Measurements from ENCODE around the gene TCF25.
"Not testable (repeated sequence)": the region's sequence is repeated elsewhere in the genome, so short reads cannot be mapped to it uniquely, and the experiment has no call there.

The TCF25 gene

DNA sequence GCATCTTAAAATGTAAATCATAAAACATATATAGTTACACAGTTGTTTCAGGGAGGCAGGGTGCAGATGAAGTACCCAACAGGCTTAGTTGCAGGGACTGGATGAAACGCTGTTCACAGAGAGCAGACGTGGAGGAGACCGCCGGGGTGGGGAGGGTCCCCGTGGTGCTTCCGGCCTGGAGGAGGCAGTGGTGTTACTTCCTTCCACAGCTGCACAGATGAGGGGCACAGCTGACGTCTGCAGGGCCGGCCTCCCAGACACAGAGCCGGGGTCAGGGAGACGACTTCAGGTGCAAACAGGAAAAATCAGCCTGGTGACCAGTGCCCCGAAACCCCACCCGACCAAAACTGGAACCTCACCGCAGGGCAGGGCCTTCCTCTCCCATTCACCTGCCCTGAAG is 28.0 kb upstream of the TCF25 start:
- DNase-seq = no peak

DNA sequence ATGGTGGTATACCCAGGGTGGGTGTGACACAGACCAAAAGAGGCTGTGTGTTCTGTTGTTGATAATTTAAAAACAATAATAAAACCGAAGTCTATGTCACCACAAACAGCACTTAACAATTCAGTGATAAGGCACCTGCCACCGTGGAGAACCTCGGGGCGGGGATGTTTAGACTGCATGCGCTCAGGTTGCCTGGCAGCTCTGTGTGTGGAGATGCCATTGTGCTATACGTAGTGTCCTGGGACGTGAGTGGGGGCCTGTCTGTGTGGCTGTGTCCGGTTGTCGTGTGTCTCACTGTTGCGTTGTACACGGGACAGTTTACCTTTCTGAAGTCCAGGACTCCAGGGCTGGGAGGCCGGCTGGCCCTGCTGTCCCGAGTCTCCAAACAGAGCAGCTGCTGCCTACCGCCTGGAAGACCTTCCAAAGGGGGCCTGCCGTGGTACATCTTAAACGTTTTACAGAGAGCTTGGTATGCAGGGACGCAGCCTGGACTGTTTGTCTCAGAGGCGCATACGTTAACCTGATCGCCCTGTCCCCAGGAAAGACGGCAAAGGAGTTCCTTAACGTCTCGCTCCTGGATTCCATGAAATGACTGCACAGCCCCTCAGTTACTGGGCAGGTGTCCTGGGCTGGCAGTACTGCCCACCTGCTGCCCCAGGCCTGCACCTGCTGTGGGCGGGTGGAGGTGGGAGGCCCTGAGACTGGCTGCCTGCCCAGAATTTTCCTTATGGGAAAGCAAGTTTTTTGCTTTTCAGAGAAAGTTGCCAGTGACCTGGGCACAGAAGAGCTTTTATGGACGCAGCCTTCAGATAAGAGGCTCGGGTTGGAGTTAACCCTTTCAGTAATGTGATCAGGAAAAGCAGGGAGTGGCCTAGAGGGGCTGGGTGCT is 26.1 kb upstream of the TCF25 start:
- DNase-seq = no peak

DNA sequence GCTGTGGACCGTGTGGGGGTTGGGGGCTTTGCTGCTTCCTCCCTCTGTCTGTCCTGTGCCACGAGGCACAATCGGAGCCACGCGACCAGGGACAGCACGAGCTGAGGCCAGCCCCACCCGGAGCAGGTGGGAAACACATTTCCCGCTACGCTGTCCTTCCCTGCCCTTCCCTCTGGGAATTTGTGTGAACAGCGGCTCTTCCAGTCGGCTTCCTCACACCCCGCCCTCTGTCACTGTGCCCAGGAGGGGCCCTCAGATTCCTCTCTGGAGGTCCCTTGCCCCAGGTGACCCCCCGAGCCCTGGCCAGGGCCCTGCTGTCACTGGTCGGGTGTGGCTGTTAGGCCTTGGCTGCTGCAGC is 25.5 kb upstream of the TCF25 start:
- no peak for DNase-seq

DNA sequence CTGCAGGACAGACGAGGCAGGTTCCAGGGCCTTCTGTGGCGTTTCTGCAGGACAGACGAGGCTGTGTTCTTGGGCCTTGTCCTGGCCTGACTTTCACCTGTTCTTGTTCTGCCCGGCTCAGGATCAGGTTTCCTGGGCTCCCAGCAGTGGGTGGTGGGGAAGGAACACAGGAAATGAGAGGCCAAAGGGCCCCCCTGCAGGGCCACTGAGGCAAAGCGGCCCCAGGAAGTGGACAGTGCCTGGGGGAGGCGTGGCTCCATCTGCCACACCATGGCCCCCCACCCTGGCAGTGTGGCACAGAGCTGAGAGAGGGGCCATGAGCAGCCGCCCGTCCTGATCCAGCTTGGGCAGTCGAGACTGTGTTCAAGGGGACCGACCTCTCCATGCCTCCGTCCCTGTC is 24.4 kb upstream of the TCF25 start:
- no peak for DNase-seq

DNA sequence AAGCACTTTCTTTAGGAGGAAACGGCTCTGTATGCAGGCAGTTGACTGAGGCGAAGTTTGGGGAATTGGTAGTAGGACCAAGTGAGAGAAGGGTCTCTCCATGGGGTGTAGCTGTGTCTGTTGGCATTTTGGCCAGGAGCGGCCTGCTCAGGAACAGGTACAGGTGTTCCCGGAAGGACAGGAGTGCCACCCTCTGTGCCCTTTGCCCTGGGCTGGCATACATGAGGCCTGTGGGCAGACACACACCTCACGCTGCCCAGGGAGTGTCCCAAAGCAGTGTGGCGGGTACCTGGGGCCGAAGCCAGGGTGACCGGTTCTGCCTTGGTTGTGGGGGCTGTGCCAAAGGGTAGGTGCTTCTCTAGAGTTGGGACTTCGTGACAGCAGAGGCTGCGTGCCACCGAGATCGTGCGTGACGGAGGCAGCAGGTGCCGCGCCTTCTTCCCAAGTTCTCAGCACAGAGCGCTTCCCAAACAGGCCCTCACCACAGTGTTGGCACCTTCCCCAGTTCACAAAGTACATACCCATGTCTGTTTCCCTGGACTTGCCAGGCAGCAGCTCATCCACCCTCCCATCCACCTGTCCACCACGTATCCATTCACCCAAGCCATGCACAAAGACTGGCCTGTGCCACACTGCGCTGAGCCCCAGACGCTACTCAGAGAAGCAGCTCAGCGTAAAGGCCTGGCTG is 19.9 kb upstream of the TCF25 start:
- DNase-seq = no peak

DNA sequence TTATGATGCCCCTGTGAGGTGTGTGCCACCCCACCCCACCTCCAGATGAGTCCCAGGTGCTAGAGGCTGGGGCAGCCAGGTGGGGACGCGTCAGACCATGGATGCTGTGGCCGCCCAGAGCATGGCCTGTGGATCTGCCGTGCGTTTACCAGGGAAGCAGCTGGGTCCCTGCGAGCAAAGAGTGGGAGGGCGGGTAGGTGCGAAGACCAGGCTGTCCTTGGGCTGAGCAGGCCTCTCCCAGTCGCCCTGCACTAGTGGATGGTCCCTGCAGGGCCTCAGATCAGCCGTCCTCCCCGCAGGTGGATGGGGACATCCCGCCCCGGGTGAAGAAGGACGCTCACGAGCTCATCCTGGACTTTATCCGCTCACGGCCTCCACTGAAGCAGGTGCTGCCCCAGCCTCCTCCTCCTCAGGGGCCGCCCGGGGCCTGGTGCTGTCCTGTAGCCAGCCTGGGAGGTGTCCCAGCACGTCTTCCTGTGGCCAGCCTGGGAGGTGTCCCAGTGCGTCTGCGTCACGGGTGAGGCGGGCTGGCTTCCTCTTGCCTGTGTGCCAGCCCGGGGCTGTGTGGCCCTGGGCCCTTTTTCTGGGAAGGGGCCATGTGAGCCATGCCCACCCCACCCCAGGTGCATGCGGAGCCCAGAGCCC is 18.0 kb upstream of the TCF25 start:
- no peak for DNase-seq

DNA sequence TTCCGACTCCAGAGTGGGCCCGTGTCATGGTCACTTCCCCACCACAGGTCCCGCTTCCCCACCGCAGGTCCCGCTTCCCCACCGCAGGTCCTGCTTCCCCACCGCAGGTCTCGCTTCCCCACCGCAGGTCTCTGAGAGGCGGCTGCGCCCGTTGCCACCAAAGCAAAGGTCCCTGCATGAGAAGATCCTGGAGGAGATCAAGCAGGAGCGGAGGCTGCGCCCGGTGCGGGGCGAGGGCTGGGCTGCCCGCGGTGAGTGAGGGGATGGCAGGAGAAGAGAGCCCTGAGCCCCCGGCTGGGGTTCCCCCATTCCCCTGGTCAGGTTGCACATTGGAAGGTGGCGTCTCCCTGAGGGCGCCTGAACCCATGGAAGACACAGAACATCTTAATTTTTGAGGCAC is 17.4 kb upstream of the TCF25 start:
- DNase-seq = no peak

DNA sequence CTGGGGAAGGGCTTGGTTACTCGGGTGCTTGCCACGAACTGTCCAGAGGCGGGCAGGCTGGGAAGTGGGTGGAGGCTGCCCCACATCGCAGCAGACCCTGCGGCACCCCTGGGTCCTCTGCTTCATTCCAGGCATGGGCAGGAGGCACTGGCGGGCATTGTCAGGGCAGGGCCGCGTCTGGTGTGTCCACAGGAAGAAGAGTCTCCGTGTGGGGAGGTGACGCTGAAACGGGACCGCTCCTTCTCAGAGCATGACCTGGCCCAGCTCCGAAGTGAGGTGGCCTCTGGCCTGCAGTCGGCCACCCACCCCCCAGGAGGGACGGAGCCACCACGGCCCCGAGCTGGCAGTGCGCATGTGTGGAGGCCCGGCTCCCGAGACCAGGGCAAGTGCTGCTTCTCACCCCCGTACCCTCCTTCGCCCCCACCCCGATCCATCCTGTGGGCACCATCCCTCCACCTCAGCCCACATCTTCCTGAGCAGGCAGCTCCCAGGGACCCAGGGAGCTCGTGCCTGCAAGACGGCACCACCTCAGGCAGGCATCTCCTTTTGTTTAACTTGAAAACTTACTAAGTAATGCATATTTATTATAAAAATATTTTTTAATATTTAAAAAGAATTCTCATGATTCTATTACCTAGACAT is 14.3 kb upstream of the TCF25 start:
- no peak for DNase-seq

DNA sequence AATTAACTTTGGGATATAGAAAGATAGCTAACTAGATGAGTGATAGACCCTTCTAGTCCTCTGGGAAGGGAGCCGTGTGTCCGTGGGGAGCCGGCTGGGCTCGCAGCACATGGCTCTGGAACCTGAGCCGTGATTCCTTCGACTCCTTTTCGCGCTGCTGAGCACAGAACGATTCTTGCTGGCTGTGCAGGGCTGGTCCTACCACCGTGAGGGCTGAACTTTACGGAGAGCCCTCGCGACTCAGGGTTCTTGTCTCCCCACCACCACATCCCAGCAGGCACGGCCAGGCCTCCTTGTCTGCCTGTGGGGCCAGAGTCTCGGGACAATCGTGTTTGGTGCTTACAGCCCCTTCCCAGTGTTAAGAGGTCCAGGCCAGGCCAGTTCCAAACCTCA is 13.8 kb upstream of the TCF25 start:
- DNase-seq = no peak

DNA sequence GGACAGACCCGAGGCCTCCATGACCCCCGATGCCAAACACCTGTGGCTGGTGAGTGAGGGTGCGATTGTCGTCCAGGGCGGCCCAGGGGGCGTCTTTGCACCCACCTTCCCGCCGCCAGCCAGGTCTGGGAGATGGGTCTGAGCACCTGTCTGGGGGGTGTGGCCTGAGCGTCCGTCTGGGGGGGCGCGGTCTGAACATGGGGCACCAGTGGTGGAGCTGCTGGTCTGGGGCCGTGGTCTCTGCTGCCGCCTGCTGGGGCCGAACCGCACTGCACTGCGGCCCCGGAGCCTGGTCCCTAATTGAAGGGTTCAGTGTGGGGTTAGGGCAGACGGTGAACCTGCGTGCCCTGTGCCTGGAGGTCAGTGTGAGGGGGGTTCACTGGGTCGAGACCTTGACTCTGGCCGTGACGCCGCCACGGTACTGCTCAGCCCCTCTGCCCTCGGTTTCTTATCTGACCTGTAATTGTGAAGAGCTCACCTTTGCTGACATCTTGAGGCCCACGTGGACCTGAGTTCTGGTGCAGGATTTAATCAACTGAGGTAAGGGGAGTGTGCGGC is 12.6 kb upstream of the TCF25 start:
- no peak for DNase-seq

DNA sequence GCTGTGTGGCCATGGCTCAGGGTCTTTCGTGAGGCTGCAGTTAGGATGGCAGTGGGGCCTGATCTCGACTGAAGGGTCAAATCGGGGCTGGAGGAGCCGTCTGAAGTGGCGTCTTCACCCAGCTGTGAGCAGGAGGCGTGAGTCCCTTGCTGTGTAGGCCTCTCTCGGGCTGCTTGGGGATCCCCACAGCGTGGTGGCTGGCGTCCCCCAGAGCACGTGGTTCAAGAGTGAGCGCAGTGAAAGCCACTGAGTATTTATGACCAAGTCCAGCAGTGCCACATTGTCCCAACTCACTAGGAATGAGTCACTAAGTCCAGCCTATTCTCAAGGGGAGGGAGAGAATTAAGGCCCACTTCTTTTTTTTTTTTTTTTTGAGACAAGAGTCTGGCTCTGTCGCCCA is 11.7 kb upstream of the TCF25 start:
- no peak for DNase-seq

DNA sequence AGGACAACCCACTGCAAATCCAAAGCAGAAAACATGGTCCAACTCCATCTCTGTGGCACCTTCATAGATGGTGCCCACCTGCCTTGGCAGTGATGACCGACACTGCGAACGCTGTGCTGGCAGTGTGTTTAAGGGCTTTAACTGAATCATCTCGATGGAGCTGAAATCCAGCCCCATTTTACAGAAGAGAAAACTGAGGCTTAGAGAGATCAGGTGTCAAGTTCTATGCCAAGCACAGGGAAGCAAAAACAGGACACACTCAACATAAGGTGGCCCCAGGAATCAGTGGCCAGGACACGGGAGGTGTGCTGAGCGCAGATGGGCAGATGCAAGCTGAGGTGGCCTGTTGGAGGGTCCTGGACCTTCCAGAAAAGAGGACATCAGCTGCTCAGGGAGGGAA is 10.7 kb upstream of the TCF25 start:
- no peak for DNase-seq

DNA sequence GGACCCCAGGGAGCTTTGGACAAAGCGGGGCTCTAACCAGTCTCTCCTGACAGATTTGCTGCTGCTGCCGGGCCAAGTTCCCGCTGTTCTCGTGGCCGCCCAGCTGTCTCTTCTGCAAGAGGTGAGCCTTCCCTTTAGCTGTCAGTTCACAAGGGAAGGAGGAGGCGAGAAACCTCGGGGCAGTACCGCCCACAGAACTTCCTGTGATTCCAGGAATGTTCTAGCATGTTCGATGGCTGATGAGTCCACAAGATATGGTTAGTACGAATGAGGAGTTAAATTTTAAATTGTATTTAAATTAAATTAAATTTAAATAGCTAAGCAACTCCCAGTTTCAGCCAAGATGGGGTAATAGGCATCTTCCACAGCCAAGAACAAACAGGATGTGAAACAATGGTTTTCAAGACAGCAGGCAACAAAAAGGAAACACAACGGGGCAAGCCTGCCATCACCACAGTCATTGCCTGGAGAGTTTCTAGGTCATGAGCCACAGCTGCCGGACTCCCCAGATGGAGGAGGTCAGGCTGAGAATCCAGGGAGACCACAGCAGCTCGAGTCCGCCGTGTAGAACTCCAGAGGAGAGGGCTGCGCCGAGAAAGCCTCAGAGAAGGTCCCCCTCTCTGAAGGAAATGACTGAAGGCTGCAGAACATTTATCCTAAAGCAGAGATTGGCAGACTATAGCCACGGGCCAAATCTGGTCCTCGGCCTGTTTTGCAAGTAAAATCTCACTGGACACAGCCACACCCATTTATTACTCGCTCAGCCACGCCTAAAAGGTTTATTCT is 9.5 kb upstream of the TCF25 start:
- no peak for DNase-seq

DNA sequence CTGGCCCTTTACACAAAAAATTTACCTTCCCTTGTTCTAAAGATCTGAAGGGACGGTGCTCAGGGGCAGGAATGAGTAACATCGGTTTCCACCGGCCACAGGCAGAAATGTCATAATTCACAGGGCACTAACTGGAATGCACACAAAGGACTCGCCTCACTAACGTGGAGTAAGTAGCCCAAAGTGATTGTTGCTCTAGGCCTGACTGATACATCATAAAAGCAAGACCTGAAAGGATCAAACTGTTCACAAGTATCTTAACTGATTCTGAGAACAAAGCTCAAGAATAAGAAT is 8.9 kb upstream of the TCF25 start:
- DNase-seq = no peak

DNA sequence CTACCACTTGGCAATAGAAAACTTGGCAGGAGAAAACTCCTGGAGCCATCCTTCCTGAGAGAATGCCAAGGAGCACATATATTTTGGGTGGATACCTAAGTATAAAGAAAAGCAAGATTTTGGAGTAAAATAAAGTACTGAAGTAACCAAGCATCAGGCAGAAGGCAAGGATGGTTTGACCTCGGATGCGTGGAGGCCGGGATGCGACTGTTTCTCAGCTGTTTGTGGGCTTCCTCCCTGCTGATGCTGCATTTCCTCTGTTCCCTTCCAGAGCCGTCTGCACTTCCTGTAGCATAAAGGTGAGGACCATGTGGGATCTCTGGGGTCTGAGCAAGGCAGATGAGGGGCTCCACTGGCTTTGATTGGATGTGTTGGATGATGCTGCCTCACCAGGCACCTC is 5.5 kb upstream of the TCF25 start:
- no peak for DNase-seq

DNA sequence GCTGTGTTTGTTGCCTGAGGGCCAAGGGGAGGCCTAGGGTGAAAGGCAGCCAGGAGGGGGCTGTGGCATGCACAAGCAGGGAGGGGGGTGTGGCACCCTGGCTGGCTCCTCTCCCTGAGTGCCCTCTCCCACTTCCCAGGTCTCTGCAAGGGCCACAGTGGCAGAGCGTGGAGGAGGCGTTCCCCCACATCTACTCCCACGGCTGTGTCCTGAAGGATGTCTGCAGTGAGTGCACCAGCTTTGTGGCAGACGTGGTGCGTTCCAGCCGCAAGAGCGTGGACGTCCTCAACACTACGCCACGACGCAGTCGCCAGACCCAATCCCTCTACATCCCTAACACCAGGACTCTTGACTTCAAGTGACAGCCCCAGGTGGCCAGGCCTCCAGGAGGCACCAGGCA is 3.5 kb upstream of the TCF25 start:
- DNase-seq = no peak

DNA sequence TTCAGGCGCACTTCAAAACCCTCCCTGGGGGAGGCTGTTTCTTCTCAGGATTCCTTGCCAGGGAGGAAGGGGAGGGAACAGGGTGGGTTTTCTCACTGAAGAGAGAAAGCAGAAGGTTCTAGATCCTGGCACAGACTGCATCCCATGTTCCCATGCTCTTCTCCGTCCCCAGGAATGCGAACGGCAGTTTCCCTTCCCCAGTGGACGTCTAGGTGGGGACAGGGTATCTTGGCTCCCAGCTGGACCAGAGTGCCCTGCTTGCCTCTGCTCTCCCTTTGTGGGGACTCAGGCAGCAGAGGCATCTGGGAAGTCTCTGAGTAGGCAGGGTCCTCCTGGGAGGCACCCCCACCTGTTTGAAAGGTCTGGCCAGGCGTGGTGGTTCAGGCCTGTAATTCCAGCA is 3.0 kb upstream of the TCF25 start:
- no peak for DNase-seq

DNA sequence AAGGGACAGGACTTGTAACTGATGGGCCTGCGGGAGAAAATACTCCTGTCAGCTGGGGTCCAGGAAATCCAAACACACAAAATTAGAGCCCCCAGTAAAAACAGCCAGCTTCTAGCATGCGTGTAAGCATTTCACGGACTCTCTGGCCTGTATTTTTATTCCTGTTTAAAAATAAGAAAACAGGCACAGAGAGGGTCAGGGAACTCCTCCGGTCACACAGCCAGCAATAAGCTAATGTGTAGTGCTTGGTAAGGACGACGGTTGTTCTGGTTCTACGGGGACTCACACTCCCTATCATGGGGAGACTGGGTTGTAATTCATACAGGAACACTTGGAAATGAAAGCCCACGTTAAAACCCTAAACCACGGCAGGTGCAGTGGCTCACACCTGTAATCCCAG is 1.5 kb upstream of the TCF25 start:
- DNase-seq = no peak

DNA sequence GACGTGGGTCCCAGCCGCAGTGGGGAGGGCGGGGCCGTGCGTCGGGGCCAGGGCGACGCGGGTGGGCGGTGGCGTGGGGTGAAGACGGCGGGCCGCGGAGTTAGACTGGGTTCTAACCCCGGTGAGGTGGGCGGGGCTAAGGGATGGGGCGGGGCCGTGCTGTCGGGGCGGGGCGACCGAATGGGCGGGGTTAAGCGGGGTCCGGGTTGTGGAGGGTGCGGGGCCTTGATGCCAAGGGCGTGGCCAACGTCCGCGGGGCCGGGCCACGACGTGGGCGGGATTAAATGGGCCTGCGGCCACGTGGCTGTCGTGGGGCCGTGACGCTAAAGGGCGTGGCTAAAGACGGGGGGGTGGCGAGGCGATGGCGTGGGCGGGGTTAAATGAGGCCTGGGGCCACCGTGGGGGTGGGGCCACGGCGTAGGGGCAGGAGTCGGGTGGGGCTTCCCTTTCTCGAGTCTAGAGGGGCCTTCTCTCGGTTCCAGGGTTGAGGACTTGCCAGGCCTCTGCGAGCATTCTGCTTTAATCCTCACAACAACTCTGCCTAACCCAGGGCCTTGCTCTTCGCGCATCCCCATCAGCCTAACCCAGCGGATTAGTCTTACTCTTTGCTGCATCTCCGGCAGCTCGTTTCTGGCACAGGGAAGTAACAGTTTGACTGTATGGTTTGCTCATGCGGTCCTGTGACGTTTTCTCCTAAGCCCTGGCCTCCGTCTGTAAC is 739 bp downstream of the TCF25 start:
- DNase-seq = peak; percentile 78

DNA sequence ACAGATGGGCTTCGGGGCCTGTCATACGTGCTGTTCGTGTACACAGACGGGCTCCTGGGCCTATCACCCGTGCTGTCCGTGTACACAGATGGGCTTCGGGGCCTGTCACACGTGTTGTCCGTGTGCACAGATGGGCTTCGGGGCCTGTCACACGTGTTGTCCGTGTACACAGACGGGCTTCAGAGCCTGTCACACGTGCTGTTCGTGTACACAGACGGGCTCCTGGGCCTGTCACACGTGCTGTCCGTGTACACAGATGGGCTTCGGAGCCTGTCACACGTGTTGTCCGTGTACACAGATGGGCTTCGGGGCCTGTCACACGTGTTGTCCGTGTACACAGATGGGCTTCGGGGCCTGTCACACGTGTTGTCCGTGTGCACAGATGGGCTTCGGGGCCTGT is 5.7 kb downstream of the TCF25 start:
- not testable (repeated sequence) for DNase-seq

DNA sequence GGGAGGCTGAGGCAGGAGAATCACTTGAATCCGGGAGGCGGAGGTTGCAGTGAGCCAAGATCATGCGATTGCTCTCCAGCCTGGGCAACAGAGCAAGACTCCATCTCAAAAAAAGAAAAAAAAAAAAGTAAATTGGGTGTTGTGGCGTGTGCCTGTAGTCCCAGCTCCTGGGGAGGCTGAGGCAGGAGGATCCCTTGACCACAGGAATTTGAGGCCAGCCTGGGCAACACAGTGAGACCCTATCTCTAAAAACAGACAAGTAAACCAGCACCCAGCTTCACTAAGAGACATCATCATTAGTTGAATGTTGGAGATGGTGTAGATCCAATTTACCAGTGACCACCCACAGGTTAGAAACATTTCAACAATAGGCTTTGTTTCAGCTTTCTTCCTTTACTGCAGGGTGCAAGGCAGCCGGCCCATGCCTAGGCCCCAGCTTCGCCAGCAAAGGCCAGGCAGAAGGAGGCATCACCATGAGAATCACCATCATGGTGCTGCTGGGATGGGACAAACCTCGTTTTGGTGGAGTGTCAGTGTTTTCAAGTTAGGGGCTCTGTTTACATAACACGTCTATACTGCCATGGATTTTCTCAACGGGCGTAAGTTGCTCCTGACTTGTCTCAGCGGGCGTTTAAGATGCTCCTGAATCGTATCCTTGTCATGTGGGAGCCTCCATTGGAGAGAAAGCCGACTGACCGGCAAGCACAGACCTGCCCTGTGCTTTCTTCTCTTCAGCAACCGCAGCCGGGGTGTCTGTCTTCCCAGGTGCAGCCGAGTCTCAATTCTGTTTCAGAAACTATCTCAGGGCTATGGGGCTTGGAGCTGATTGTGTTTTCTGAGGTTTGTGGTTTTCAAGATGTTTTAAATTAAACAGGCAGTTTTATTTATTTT is 7.3 kb downstream of the TCF25 start:
- no peak for DNase-seq
